Osteoblast (primary cell): ENCODE measurements around the gene ACY1. TPM values are rescaled to one million over a fixed set of nuclear protein-coding genes. Genes with fewer than 3 reads are reported as not detected.

Experiments
- DNase-seq: peaks from one replicate; pipeline ENCODE4 v3.0.0; 2011; ENCODE audit warnings: low spot score, mixed read lengths; ENCODE audit not compliant: insufficient read length; ENCODE audit errors: missing footprints
- H2AFZ ChIP-seq: 2 replicates; pipeline ENCODE4 v1.6.0; 2011; ENCODE audit warnings: mild to moderate bottlenecking, low read length
- H3K27ac ChIP-seq: 2 replicates; pipeline ENCODE4 v1.5.1; 2011; ENCODE audit warnings: mild to moderate bottlenecking, low read depth, low read length, moderate library complexity
- H3K27me3 ChIP-seq: 2 replicates; pipeline ENCODE4 v1.6.0; 2012; ENCODE audit warnings: mild to moderate bottlenecking, control low read depth, inconsistent platforms, low read length, moderate library complexity; ENCODE audit not compliant: insufficient read depth
- H3K36me3 ChIP-seq: 2 replicates; pipeline ENCODE4 v1.5.1; 2011; ENCODE audit warnings: mild to moderate bottlenecking, low read length, control low read depth, moderate library complexity; ENCODE audit not compliant: insufficient read depth
- H3K4me1 ChIP-seq: 2 replicates; pipeline ENCODE4 v1.5.1; 2011; ENCODE audit warnings: mild to moderate bottlenecking, low read length, control low read depth, moderate library complexity; ENCODE audit not compliant: insufficient read depth
- H3K4me2 ChIP-seq: 2 replicates; pipeline ENCODE4 v1.6.0; 2011; ENCODE audit warnings: mild to moderate bottlenecking, low read length; ENCODE audit not compliant: insufficient read depth
- H3K4me3 ChIP-seq: fragments of 200-600 bp; sonication (generic); 3 replicates; pipeline ENCODE4 v1.5.1; 2012; ENCODE audit warnings: mild to moderate bottlenecking, low read length, inconsistent platforms; ENCODE audit not compliant: insufficient read depth
- H3K79me2 ChIP-seq: 2 replicates; pipeline ENCODE4 v1.6.0; 2012; ENCODE audit warnings: mild to moderate bottlenecking, low read length, control low read depth, inconsistent platforms; ENCODE audit not compliant: insufficient read depth
- H3K9me3 ChIP-seq: 2 replicates; pipeline ENCODE4 v1.5.1; 2011; ENCODE audit warnings: low read depth, low read length, control low read depth
- H4K20me1 ChIP-seq: 2 replicates; pipeline ENCODE4 v1.6.0; 2012; ENCODE audit warnings: mild to moderate bottlenecking, low read length, control low read depth; ENCODE audit not compliant: insufficient read depth
- total RNA-seq: library from RNA; depleted of rRNA; stranded (reverse); fragments of >200 nt; gene quantifications from 2 replicates; pipeline ENCODE4 v1.2.3, GENCODE V29; 2012
- TF ChIP-seq, protein P1 (sequence below): IDR thresholded peaks from 2 replicates; pipeline ENCODE4 v1.5.1; 2011; ENCODE audit warnings: mild to moderate bottlenecking, low read depth, low read length, moderate library complexity; ENCODE audit errors: extremely low read depth

Gene ACY1
- total RNA-seq, 1 donor = 37.6 TPM

DNA sequence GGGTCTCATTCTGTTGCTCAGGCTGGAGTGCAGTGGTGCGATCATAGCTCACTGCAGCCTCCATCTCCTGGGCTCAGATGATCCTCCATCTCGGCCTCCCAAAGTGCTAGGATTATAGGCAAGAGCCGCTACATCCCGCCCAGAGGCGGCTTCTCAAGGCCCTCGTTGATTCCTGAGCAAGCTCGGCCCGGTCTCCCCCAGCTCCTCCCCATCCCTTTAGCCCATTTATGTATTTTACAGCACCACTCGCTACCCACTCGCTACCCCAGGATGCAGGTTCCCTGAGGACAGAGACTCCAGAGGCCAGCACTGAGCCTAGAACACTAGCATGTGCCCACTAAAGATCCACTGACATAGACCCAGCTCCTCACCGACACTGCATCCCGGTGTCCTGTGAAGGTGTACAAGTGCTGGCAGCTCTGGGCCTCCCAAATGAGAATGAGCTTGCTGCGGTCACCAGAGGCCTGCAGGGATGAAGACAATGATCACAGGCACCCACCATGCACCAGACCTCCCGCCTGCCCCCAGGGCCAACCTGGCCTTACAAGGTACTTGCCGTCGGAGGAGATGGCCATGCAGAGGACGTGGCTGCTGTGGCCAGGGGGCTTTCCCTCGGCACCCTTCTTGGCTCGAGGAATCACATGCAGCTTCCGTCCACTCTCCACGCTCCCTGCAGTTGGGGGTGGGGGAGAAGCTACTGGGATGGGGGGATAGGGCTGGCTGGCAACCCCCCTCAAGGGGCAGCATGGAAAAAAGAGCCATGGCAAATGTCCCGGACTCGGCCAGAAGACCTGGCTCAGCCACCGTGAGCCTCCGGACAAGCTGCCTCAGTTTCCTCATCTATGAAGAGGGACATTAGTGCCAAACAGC lies 47.2 kb upstream of the ACY1 start:
- Histone ChIP-seq H3K9me3 (no peaks in the 10 kb centered on the region), H3K79me2 (peaks cover 32% of the 10 kb centered on the region), H4K20me1 (peaks cover 7% of the 10 kb centered on the region), H3K27me3 (no peaks in the 10 kb centered on the region), H3K27ac (no peak overlapping the region), H3K4me3 (no peak overlapping the region), H3K4me2 (no peak overlapping the region), H2AFZ (no peak overlapping the region), H3K4me1 (peaks cover 8% of the 10 kb centered on the region), H3K36me3 (peaks cover 51% of the 10 kb centered on the region)
- peak; percentile 72 for DNase-seq
- TF ChIP-seq, protein P1, sequence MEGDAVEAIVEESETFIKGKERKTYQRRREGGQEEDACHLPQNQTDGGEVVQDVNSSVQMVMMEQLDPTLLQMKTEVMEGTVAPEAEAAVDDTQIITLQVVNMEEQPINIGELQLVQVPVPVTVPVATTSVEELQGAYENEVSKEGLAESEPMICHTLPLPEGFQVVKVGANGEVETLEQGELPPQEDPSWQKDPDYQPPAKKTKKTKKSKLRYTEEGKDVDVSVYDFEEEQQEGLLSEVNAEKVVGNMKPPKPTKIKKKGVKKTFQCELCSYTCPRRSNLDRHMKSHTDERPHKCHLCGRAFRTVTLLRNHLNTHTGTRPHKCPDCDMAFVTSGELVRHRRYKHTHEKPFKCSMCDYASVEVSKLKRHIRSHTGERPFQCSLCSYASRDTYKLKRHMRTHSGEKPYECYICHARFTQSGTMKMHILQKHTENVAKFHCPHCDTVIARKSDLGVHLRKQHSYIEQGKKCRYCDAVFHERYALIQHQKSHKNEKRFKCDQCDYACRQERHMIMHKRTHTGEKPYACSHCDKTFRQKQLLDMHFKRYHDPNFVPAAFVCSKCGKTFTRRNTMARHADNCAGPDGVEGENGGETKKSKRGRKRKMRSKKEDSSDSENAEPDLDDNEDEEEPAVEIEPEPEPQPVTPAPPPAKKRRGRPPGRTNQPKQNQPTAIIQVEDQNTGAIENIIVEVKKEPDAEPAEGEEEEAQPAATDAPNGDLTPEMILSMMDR = no peak

DNA sequence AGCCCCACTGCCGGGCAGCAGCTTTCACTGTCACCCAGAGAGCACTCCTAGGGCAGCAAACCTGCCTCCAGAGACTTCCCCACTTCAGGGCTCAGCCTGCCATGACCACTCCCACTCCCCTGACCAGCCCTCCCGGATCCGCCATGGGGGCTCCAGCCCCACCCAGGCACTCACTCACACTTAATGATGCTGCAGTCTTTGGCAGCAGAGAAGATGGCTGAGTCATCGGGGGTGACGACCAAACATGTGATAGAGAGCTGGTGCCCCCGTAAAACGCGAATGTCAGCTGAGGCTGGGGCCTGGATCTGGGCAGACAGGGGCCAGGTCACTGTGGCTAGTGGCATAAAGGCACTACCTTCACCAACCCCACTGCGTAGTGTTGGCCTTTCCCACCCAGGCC lies 46.3 kb upstream of the ACY1 start:
- Histone ChIP-seq H3K4me1 (peaks cover 12% of the 10 kb centered on the region), H4K20me1 (peaks cover 7% of the 10 kb centered on the region), H3K27ac (no peak overlapping the region), H3K4me2 (no peak overlapping the region), H3K36me3 (peaks cover 51% of the 10 kb centered on the region), H3K79me2 (peaks cover 37% of the 10 kb centered on the region), H2AFZ (no peak overlapping the region), H3K9me3 (no peaks in the 10 kb centered on the region), H3K4me3 (no peak overlapping the region), H3K27me3 (no peaks in the 10 kb centered on the region)
- TF ChIP-seq, protein P1 = no peak
- peak; percentile 94 for DNase-seq

DNA sequence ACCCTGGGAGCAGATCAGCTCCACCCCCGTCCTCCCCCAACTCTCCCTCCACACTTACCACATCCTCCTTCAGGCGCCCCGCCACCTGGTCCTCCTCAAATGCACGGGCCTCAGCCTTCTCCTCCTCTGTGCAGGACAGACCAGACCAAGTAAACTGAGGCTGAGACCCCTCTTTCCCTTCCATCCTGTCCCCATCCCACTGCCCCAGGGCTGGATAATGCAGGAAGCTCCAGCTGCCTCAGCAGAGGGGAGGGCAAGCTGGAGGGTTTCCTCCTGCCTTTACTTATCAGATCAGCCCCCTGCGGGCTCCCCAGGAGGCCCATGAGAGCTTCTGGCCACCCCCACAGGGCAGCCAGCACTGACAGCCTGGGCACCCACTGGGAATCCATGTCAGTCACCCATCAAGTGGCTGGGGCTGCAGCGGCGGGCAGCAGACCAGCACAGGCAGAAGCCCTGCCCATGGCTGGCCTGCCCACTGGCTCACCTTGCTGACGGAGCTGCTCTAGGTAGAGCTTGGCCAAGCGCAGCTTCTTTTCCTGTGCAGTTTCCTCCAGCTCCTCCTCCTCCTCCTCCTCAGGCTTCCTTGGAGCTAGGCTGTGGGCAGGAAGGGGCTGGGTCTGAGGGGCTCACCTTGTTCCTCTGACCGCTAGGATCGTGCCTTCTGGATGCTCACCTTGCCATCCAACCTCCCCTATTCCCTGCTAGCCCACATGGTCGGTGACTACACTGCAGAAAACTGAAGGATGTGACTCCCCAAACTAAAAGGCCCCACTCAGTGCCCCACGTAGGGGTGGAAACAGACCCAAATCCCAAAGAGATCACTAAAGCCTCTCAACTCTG lies 45.5 kb upstream of the ACY1 start:
- no peaks in the 10 kb centered on the region for H3K27me3 ChIP-seq
- H3K9me3 ChIP-seq = no peaks in the 10 kb centered on the region
- no peak overlapping the region for H3K27ac ChIP-seq
- no peak overlapping the region for H3K4me2 ChIP-seq
- peaks cover 37% of the 10 kb centered on the region for H3K79me2 ChIP-seq
- peaks cover 18% of the 10 kb centered on the region for H3K4me1 ChIP-seq
- peak; percentile 37 for DNase-seq
- peaks cover 7% of the 10 kb centered on the region for H4K20me1 ChIP-seq
- H3K36me3 ChIP-seq = peaks cover 51% of the 10 kb centered on the region
- TF ChIP-seq, protein P1 = no peak
- no peak overlapping the region for H3K4me3 ChIP-seq
- no peak overlapping the region for H2AFZ ChIP-seq
